Ammon's horn (tissue), 1 donor: Measurements from ENCODE around the gene TENT4A.

ENCODE experiments used
- DNase-seq: peaks from one replicate; pipeline ENCODE4 v3.0.0-alpha.2; 2016; ENCODE audit warnings: low spot score

Gene TENT4A

GRCh38 chr5:6718161-6718681 lies 5.0 kb downstream of the TENT4A start:
- no peak for DNase-seq

GRCh38 chr5:6718718-6719117 lies 5.5 kb downstream of the TENT4A start:
- DNase-seq = no peak

- no peak for DNase-seq
These were observed 6.2 kb downstream of the TENT4A start for GRCh38 chr5:6719417-6719816.

- no peak for DNase-seq
These were observed 6.8 kb downstream of the TENT4A start for GRCh38 chr5:6719896-6720560.

- no peak for DNase-seq
These were observed 7.3 kb downstream of the TENT4A start for GRCh38 chr5:6720561-6720921.

GRCh38 chr5:6721442-6721841 lies 8.2 kb downstream of the TENT4A start:
- no peak for DNase-seq

GRCh38 chr5:6722015-6722414 lies 8.8 kb downstream of the TENT4A start:
- DNase-seq = no peak

GRCh38 chr5:6723122-6723815 lies 10.0 kb downstream of the TENT4A start:
- no peak for DNase-seq

GRCh38 chr5:6723816-6724300 lies 10.6 kb downstream of the TENT4A start:
- no peak for DNase-seq

GRCh38 chr5:6724321-6724929 lies 11.2 kb downstream of the TENT4A start:
- DNase-seq = no peak

GRCh38 chr5:6725421-6725820 lies 12.2 kb downstream of the TENT4A start:
- DNase-seq = no peak

GRCh38 chr5:6726006-6726405 lies 12.8 kb downstream of the TENT4A start:
- no peak for DNase-seq

GRCh38 chr5:6727231-6727630 lies 14.0 kb downstream of the TENT4A start:
- DNase-seq = no peak

GRCh38 chr5:6728011-6728794 lies 15.0 kb downstream of the TENT4A start:
- DNase-seq = no peak

GRCh38 chr5:6728795-6729183 lies 15.6 kb downstream of the TENT4A start:
- no peak for DNase-seq

- peak; percentile 36 for DNase-seq
These were observed 16.4 kb downstream of the TENT4A start for GRCh38 chr5:6729386-6730310.

GRCh38 chr5:6730407-6730806 lies 17.2 kb downstream of the TENT4A start:
- peak; percentile 37 for DNase-seq

GRCh38 chr5:6730807-6731206 lies 17.6 kb downstream of the TENT4A start:
- DNase-seq = no peak

- no peak for DNase-seq
These were observed 18.4 kb downstream of the TENT4A start for GRCh38 chr5:6731465-6732237.

- DNase-seq = peak; percentile 40
These were observed 19.6 kb downstream of the TENT4A start for GRCh38 chr5:6732634-6733410.
